Amygdala (tissue), 56 donors: ENCODE measurements around the gene XXYLT1.

Experiments used
- DNase-seq, 56 donors: peaks; one replicate each; lab custom pipeline; 2025; lab: John Stamatoyannopoulos, UW

The XXYLT1 gene

DNA sequence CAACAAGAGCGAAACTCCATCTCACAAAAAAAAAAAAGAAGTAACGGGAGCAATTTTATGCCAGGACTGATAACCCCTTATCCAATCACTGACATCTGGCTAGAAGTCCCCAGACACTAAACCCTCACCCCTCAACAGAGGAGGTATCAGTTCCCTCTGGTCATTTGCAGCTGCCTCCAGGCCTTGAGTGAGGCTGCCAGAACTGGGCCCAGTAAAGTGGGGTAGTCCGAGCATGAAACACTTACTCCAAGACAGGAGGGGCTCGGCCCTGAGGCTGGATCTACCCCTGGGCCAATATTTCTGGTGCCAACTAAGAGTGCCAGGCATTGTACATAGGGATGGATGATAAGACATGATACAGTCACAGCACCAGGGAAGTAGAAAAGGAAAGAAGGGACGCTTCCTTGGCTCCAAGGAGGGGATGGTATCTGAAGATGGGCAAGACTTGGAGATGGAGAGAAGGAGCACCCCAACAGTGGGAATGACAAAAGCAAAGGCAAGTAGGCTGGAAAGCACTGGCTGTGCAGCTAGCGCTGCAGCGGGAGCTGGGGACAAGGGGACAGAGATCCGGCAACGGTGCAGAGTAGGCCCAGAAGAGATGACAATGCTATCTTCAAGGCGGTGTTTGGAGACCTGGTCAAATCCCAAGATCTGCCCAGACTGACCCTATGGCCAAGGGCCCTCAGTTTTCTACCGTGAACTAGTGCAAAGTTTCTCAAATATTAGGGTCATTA lies 2.2 kb downstream of the XXYLT1 start:
- no peak for DNase-seq

DNA sequence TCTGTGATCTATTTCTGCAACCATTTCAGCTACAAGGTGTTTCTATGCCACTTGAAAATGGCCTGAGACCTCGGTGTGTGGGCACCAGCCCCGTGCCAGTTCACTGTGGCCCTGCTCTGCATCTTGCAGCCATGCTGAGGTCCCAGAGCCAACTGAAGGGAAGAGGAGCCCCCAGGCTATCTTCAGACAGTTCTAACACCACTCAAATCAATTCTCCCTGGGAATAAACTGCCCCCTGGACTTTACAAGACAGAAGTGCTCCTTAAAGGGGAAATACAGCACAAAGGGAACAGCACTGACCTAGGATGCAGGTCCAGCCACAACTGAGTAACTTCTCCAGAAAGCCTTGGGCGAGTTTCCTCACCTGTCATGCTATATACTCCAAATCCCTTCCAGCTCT lies 3.9 kb downstream of the XXYLT1 start:
- DNase-seq: no peak

- no peak for DNase-seq
These were observed 4.5 kb downstream of the XXYLT1 start for GRCh38 chr3:195266428-195266827.

- DNase-seq: no peak
These were observed 5.5 kb downstream of the XXYLT1 start for GRCh38 chr3:195265363-195265976.

GRCh38 chr3:195263925-195264600 lies 6.9 kb downstream of the XXYLT1 start:
- DNase-seq: no peak

- DNase-seq: no peak
These were observed 7.6 kb downstream of the XXYLT1 start for GRCh38 chr3:195263193-195263924.

- no peak for DNase-seq
These were observed 9.0 kb downstream of the XXYLT1 start for GRCh38 chr3:195261925-195262324.

DNA sequence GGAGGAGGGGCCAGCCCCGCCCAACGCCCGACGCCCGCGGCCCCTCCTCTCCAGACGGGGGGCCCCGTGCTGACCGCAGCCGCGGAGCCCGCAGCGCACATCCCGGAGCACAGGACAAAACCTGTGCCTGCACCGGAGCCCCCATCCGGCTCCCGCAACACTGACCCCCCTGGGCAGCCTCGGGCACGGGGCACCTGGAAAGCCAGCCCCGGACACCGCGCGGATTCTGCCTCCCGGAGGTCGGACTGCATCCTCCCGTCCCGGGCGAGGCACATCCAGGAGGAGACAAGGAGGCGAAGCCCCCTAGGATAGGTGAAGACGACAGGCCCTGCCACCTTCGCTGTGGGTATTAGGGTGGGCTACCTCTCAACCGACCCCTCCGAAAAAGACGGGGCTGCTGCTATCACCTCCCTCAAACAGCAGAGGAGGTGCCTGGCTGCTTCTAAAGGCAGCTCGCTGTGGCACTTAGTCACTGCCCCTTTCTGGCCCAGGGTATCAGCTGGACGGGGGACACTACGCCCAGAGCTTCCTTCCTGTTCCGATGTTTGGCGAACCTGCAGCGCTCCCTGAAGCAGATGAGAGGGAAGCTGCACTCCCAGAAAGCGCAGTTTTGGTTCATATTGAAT lies 10.6 kb downstream of the XXYLT1 start:
- peak in 6 of 56 donors; percentile 20 to 75 (median 44) for DNase-seq

DNA sequence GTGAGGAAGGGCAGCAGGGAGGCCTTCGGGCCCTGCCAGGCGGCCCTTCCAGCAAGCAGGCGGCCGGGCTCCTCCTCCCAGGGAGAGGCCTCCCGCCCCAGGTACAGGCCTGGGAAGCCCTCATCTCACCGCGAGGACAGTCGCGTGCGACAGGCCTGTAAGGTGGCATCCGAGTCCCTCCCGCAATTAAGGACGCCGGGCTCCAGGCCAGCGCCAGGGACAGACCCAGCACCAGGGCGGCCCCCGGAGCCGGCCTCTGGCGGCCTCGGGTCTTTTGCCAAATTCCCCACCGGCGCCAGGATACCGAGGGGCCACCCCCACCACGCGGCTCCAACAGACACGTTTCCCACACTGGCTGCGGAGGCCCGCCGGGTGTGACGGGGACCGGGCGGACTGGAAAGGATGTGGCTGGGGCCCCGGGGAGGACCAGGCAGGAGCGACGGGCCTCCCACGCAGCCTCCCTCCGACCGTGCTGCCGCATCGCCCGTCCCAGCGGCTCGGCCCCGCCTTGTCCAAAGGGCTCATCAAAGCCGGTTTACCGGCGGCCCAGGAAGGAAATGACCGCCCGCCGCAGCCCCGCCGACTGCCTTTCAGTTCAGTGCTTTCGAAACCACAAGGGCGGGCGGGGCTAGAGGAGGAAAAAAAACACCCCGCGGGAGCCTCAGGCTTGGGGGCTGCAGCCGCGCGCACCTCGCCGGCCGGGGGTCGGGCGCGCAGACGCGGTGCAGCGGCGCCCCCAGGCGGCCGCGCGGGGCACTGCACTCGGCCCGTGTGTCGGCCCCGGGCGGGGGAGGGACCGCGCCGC lies 11.3 kb downstream of the XXYLT1 start:
- DNase-seq: peak in 45 of 56 donors; percentile 33 to 81 (median 57)

GRCh38 chr3:195259154-195259474 lies 11.8 kb downstream of the XXYLT1 start:
- DNase-seq: no peak

- no peak for DNase-seq
These were observed 12.4 kb downstream of the XXYLT1 start for GRCh38 chr3:195258449-195259153.

DNA sequence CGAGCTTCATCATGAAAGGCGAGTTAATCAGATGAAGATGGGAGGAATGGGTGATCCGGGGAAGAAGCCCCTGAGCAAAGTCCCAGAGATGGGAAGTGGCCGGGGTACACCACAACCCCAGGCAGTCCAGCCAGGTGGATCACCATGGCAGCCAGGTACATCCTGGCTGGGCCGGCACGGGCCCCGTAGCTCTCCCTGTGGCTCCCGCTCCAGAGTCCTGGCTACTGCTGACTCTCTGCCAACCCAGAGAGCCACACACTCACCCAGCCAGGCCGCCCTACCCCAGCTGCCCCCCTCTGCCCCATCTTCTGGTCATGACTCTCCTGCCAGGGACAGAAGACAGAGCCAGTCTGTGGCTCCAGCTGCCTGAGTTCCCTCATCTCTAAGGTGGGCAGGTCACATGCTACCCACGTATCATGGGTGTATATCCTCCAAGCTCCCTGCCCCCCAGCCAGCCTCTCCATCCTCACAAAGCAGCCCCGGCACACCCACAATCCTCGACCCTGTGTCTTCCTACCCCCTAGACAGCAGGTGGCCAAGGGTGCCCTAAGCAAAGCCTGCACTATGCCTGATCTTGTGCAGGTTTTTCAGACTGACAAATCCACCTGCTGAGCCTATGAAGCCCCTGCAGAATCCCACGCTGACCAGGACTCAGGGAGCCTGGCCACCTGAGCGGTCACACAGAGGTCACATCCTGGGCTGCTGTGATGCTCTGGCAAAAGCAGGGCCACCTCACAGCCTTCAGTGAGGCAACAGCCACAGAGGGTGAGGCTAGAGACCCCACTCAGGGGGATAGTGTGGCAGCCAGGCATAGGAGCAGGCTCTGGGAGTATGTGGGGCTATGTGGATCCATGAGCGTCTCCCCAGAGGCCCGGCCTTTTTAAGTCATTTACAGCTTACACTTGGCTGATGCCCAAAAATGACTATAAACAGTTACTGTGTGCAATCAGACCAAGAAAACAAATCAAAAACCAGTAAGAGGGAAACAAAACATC lies 13.2 kb downstream of the XXYLT1 start:
- DNase-seq: no peak

DNA sequence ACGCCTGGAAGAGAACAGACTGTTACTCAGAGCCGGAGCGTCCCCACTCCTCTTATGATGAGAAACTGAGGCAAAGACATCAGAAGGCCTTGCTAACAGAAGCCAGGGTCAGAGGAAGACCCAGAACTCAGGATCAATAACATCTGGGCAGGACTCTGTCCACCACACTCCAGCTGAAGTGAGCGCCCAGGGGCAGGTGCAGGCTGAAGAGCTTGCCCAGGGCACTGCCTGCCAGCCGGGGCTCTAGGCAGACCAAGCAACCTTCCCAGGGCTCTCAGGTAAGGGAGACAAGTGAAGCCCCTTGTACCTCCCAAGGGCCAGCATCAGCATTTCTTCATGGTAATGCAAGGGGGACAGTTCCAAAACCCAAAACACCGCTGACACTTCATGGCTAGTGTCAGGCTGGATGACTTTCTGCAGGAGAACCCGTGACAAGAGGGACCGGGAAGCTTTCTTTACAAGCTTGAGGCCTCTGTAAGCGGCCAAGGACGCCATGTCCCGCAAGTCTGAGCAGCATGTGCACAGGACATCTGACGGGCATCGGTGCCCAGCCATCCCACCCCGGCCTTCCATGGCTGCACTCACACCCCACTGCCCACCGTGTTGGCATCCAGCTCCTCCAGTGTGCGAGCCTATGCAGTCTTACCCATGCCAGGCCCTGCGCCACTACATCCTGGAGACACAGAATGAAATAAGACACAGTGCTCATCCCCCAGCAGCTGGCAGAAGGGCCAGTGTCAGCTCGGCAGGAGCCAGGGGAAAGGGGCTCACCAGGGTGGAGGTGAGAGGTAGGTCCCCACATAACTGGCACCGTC lies 14.1 kb downstream of the XXYLT1 start:
- no peak for DNase-seq

DNA sequence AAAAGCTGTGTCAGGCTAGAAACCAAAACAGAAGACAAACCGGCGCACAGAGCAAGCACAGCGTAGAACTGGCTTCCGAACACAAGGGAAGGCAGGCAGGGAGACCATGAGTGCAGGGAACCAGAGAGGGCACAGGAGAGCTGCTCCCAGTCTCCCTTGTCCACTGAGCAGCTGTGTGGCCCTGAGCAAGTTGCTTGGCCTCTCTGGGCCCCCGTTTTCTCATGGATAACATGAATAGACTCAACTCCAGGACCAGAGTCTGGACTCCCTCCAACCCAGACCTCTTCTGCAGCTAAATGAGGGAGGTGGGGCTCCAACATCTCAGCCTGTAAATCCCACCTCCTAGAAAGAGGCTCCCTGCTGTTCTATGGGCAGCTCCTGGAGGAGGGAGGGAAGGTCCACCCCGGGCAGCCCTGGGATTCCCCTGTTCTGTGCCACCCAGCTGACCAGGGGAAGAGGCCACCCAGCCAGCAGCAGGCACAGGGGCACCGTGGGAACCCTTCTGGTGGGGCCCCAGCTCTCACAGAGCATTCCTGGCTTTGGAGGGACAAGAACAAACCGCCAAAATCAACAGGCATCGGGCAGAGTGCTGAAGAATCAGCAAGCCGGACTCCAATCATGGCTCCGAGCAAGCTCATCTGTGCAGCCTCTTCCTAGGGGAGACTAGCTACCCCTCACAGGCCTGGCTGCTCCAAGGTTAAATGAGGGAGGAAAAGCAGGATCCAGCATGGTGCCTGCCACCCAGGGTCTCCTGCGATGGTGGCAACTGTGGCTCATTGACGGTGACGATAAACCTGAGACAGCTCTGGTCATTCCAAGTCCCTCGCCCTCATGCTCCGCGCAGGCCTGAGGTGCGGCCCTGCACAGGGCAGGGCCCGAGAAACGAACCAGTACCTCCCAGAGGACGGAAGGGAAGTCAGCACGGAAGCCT lies 15.1 kb downstream of the XXYLT1 start:
- no peak for DNase-seq

GRCh38 chr3:195255176-195255500 lies 15.8 kb downstream of the XXYLT1 start:
- DNase-seq: no peak
